ENCODE measurements around the gene RNF220.
A peak's percentile ranks its signal among the peaks of the same experiment; 100 is the strongest.

RNF220 gene

DNA sequence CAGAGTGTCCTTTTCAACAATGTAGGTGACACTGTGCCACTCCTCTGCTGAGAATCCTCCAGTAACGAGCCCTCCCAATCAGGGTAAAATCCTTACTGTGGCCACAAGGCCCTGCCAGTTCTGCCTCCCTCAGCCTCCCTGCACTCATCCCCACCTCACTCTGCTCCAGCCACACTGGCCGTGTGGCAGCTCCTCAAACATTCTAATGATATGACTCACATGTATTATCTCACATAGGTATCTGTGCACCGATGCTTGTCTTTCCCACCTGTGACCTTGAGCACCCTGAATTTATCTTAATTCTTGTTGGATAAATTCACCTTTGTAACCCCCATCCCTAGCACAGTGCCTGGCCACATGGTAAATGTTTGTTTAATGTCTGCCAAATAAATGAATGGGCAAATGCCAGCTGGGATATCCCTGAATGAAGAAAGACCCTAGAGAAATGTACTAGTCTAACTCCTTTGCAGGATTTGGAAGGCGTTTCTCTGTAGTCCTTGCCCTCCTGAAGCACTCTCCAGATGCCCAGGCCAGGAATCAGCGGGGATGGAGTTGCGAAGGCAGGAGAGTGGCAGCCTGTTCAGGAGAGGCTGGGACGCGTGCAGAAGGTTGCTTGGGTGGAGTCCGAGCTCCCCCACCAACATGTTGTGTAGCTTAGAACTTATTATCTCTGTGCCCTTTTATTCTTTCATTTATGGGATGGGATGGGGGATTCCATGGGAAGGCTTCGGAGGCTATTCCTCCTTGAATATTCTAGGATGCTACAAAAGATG lies 163.3 kb downstream of the RNF220 start:
- no peak overlapping the region for H3K9ac ChIP-seq (ENCODE audit: low read length)
- H3K4ac ChIP-seq (ENCODE audit: low read depth, low read length): no peak overlapping the region
- no peak overlapping the region for H3K27ac ChIP-seq (ENCODE audit: low read depth, low read length)
- H2BK120ac ChIP-seq (ENCODE audit: insufficient read depth, low read length, poor library complexity): no peak overlapping the region
- no peak overlapping the region for H3K14ac ChIP-seq (ENCODE audit: low read length)
- H3K79me2 ChIP-seq (ENCODE audit: control insufficient read depth, insufficient read depth, low read length, poor library complexity): no peaks in the 10 kb centered on the region
- H3K4me3 ChIP-seq (ENCODE audit: low read depth, low read length): no peak overlapping the region
- H3K4me1 ChIP-seq (ENCODE audit: control insufficient read depth in 1 of 2, insufficient read depth in 2 of 2, low read length in 2 of 2): no peaks in the 10 kb centered on the region
- no peak overlapping the region for H4K91ac ChIP-seq (ENCODE audit: low read depth, low read length)
- no peak overlapping the region for H2BK12ac ChIP-seq (ENCODE audit: low read length)
- no peak overlapping the region for H4K12ac ChIP-seq (ENCODE audit: low read depth, low read length)
- H3K36me3 ChIP-seq (ENCODE audit: control insufficient read depth in 1 of 2, insufficient read depth in 2 of 2, low read length in 2 of 2): no peaks in the 10 kb centered on the region
- no peak overlapping the region for H2BK5ac ChIP-seq (ENCODE audit: low read depth, low read length, poor library complexity)
- DNase-seq: peak in 1 of 2 donors; percentile 29
- H3K9me3 ChIP-seq (ENCODE audit: insufficient read depth, low read depth, low read length): no peaks in the 10 kb centered on the region
- no peak overlapping the region for H3K23ac ChIP-seq (ENCODE audit: low read length)
- no peak overlapping the region for H3K18ac ChIP-seq (ENCODE audit: low read length)
- no peak overlapping the region for H2AK5ac ChIP-seq (ENCODE audit: low read length)
- no peaks in the 10 kb centered on the region for H3K27me3 ChIP-seq (ENCODE audit: insufficient read depth, low read length)
- H3K79me1 ChIP-seq (ENCODE audit: low read length): no peaks in the 10 kb centered on the region
- no peak overlapping the region for H2AFZ ChIP-seq (ENCODE audit: insufficient read depth, low read length, poor library complexity)
- no peak overlapping the region for H3K4me2 ChIP-seq (ENCODE audit: low read length)
- WGBS (ENCODE audit: extremely low coverage, insufficient coverage, insufficient read length): no CpG with 5 or more reads among the region's 10 CpGs
- no peak overlapping the region for H4K8ac ChIP-seq (ENCODE audit: low read depth, low read length)

GRCh38 chr1:44569491-44569890 lies 164.4 kb downstream of the RNF220 start:
- H2AFZ ChIP-seq (ENCODE audit: insufficient read depth, low read length, poor library complexity): no peak overlapping the region
- no peak overlapping the region for H4K91ac ChIP-seq (ENCODE audit: low read depth, low read length)
- no peak overlapping the region for H2AK5ac ChIP-seq (ENCODE audit: low read length)
- H3K14ac ChIP-seq (ENCODE audit: low read length): no peak overlapping the region
- DNase-seq: no peak
- no peak overlapping the region for H3K27ac ChIP-seq (ENCODE audit: low read depth, low read length)
- no peaks in the 10 kb centered on the region for H3K79me1 ChIP-seq (ENCODE audit: low read length)
- no peak overlapping the region for H2BK5ac ChIP-seq (ENCODE audit: low read depth, low read length, poor library complexity)
- H4K8ac ChIP-seq (ENCODE audit: low read depth, low read length): no peak overlapping the region
- no peaks in the 10 kb centered on the region for H3K79me2 ChIP-seq (ENCODE audit: control insufficient read depth, insufficient read depth, low read length, poor library complexity)
- WGBS (ENCODE audit: extremely low coverage, insufficient coverage, insufficient read length): no CpG with 5 or more reads among the region's 4 CpGs
- H3K23ac ChIP-seq (ENCODE audit: low read length): no peak overlapping the region
- no peak overlapping the region for H3K4ac ChIP-seq (ENCODE audit: low read depth, low read length)
- no peaks in the 10 kb centered on the region for H3K9me3 ChIP-seq (ENCODE audit: insufficient read depth, low read depth, low read length)
- no peaks in the 10 kb centered on the region for H3K27me3 ChIP-seq (ENCODE audit: insufficient read depth, low read length)
- no peaks in the 10 kb centered on the region for H3K36me3 ChIP-seq (ENCODE audit: control insufficient read depth in 1 of 2, insufficient read depth in 2 of 2, low read length in 2 of 2)
- H4K12ac ChIP-seq (ENCODE audit: low read depth, low read length): no peak overlapping the region
- H3K4me1 ChIP-seq (ENCODE audit: control insufficient read depth in 1 of 2, insufficient read depth in 2 of 2, low read length in 2 of 2): no peaks in the 10 kb centered on the region
- no peak overlapping the region for H2BK12ac ChIP-seq (ENCODE audit: low read length)
- H3K9ac ChIP-seq (ENCODE audit: low read length): no peak overlapping the region
- no peak overlapping the region for H2BK120ac ChIP-seq (ENCODE audit: insufficient read depth, low read length, poor library complexity)
- no peak overlapping the region for H3K4me2 ChIP-seq (ENCODE audit: low read length)
- H3K18ac ChIP-seq (ENCODE audit: low read length): no peak overlapping the region
- H3K4me3 ChIP-seq (ENCODE audit: low read depth, low read length): no peak overlapping the region

- Histone ChIP-seq H4K91ac (ENCODE audit: low read depth, low read length) (no peak overlapping the region), H3K27me3 (ENCODE audit: insufficient read depth, low read length) (no peaks in the 10 kb centered on the region), H3K23ac (ENCODE audit: low read length) (no peak overlapping the region), H3K9me3 (ENCODE audit: insufficient read depth, low read depth, low read length) (no peaks in the 10 kb centered on the region), H4K8ac (ENCODE audit: low read depth, low read length) (no peak overlapping the region), H2BK12ac (ENCODE audit: low read length) (no peak overlapping the region), H3K4me1 (ENCODE audit: control insufficient read depth in 1 of 2, insufficient read depth in 2 of 2, low read length in 2 of 2) (no peaks in the 10 kb centered on the region), H3K79me1 (ENCODE audit: low read length) (no peaks in the 10 kb centered on the region), H3K36me3 (ENCODE audit: control insufficient read depth in 1 of 2, insufficient read depth in 2 of 2, low read length in 2 of 2) (no peaks in the 10 kb centered on the region), H3K27ac (ENCODE audit: low read depth, low read length) (no peak overlapping the region), H3K4ac (ENCODE audit: low read depth, low read length) (no peak overlapping the region), H2AFZ (ENCODE audit: insufficient read depth, low read length, poor library complexity) (no peak overlapping the region), H3K4me3 (ENCODE audit: low read depth, low read length) (no peak overlapping the region), H2BK120ac (ENCODE audit: insufficient read depth, low read length, poor library complexity) (no peak overlapping the region), H3K14ac (ENCODE audit: low read length) (no peak overlapping the region), H3K18ac (ENCODE audit: low read length) (no peak overlapping the region), H3K4me2 (ENCODE audit: low read length) (no peak overlapping the region), H3K9ac (ENCODE audit: low read length) (no peak overlapping the region), H3K79me2 (ENCODE audit: control insufficient read depth, insufficient read depth, low read length, poor library complexity) (no peaks in the 10 kb centered on the region), H2BK5ac (ENCODE audit: low read depth, low read length, poor library complexity) (no peak overlapping the region), H2AK5ac (ENCODE audit: low read length) (no peak overlapping the region), H4K12ac (ENCODE audit: low read depth, low read length) (no peak overlapping the region)
- DNase-seq: peak in 1 of 2 donors; percentile 60
- 100% methylated on average over 1 of the region's 5 CpGs for WGBS (ENCODE audit: extremely low coverage, insufficient coverage, insufficient read length)
These were observed 166.9 kb downstream of the RNF220 start for GRCh38 chr1:44571712-44572571.

DNA sequence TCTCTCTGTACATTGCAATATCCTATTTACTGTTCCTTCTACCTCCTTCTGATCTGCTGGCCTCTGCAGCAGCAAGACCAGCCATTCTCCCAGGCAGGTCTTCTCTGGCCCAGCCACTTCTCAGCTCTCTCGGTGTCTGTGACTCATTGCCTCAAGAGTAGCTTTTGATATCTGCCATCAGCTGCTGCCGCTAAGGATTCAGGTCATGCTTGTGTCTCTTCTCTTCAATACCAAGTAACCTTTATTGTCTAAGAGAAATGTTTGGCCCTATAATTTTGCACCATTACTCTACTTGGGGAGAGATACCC lies 167.5 kb downstream of the RNF220 start:
- H2BK120ac ChIP-seq (ENCODE audit: insufficient read depth, low read length, poor library complexity): no peak overlapping the region
- H3K79me1 ChIP-seq (ENCODE audit: low read length): no peaks in the 10 kb centered on the region
- H2BK12ac ChIP-seq (ENCODE audit: low read length): no peak overlapping the region
- no peak overlapping the region for H3K27ac ChIP-seq (ENCODE audit: low read depth, low read length)
- no peak overlapping the region for H3K18ac ChIP-seq (ENCODE audit: low read length)
- H3K9me3 ChIP-seq (ENCODE audit: insufficient read depth, low read depth, low read length): no peaks in the 10 kb centered on the region
- no peaks in the 10 kb centered on the region for H3K4me1 ChIP-seq (ENCODE audit: control insufficient read depth in 1 of 2, insufficient read depth in 2 of 2, low read length in 2 of 2)
- no peak overlapping the region for H4K8ac ChIP-seq (ENCODE audit: low read depth, low read length)
- H3K4ac ChIP-seq (ENCODE audit: low read depth, low read length): no peak overlapping the region
- no peaks in the 10 kb centered on the region for H3K36me3 ChIP-seq (ENCODE audit: control insufficient read depth in 1 of 2, insufficient read depth in 2 of 2, low read length in 2 of 2)
- no CpG with 5 or more reads among the region's 2 CpGs for WGBS (ENCODE audit: extremely low coverage, insufficient coverage, insufficient read length)
- no peak overlapping the region for H3K4me2 ChIP-seq (ENCODE audit: low read length)
- H3K14ac ChIP-seq (ENCODE audit: low read length): no peak overlapping the region
- no peak overlapping the region for H3K23ac ChIP-seq (ENCODE audit: low read length)
- no peak overlapping the region for H2BK5ac ChIP-seq (ENCODE audit: low read depth, low read length, poor library complexity)
- H3K79me2 ChIP-seq (ENCODE audit: control insufficient read depth, insufficient read depth, low read length, poor library complexity): no peaks in the 10 kb centered on the region
- no peak overlapping the region for H4K12ac ChIP-seq (ENCODE audit: low read depth, low read length)
- no peak overlapping the region for H2AK5ac ChIP-seq (ENCODE audit: low read length)
- no peak overlapping the region for H3K4me3 ChIP-seq (ENCODE audit: low read depth, low read length)
- no peak for DNase-seq
- H2AFZ ChIP-seq (ENCODE audit: insufficient read depth, low read length, poor library complexity): no peak overlapping the region
- no peaks in the 10 kb centered on the region for H3K27me3 ChIP-seq (ENCODE audit: insufficient read depth, low read length)
- no peak overlapping the region for H3K9ac ChIP-seq (ENCODE audit: low read length)
- H4K91ac ChIP-seq (ENCODE audit: low read depth, low read length): no peak overlapping the region

Measured in trophoblast cell (in vitro differentiated cells and primary cell).